HEK293 (cell line): Measurements from ENCODE around the gene SECTM1.
A peak's percentile ranks its signal among the peaks of the same experiment; 100 is the strongest.

Experiments used
- CTCF ChIA-PET: fragments of 350-600 bp; formaldehyde crosslinking; extraction: SDS; loops from one replicate; lab custom pipeline; 2021; ENCODE audit warnings: antibody characterized with exemption; lab: Yijun Ruan, JAX
- POLR2A ChIA-PET: fragments of 300-600 bp; formaldehyde crosslinking; extraction: SDS; loops from one replicate; lab custom pipeline; 2020; ENCODE audit warnings: antibody characterized with exemption, inconsistent platforms; lab: Yijun Ruan, JAX
- H3K27ac ChIP-seq: fragments of 200-500 bp; sonication (Bioruptor generic); 2 replicates; pipeline ENCODE4 v1.5.1; 2014; ENCODE audit warnings: low read depth, low read length, control low read depth, inconsistent platforms; ENCODE audit errors: extremely low read depth
- H3K36me3 ChIP-seq, 2 experiments: fragments of 200-500 bp in 1 of 2; sonication (Bioruptor generic) in 1 of 2; 1 replicate in 1 of 2; 2 replicates in 1 of 2; pipeline ENCODE4 v1.5.1; 2014 to 2017; ENCODE audit warnings: inconsistent platforms in 2 of 2, low read length in 2 of 2; ENCODE audit not compliant: control insufficient read depth in 2 of 2, insufficient read depth in 1 of 2
- H3K4me1 ChIP-seq: fragments of 200-500 bp; sonication (Bioruptor generic); 2 replicates; pipeline ENCODE4 v1.5.1; 2014; ENCODE audit warnings: mild to moderate bottlenecking, low read length, inconsistent platforms; ENCODE audit not compliant: control insufficient read depth, insufficient read depth
- H3K4me3 ChIP-seq: 2 replicates; pipeline ENCODE4 v1.5.1; 2011; ENCODE audit warnings: low read depth, mild to moderate bottlenecking, control low read depth, low read length, moderate library complexity
- H3K9me3 ChIP-seq: fragments of 200-500 bp; sonication (Bioruptor generic); 2 replicates; pipeline ENCODE4 v1.5.1; 2014; ENCODE audit warnings: low read depth, low read length, inconsistent platforms; ENCODE audit not compliant: control insufficient read depth, insufficient read depth
- BCL11A ChIP-seq: fragments of 450-650 bp; formaldehyde crosslinking; IDR thresholded peaks from 2 replicates; pipeline ENCODE4 v1.5.1; 2016; ENCODE audit warnings: low read depth, missing biosample characterization, missing genetic modification characterization
- FEZF1 ChIP-seq: fragments of 450-650 bp; formaldehyde crosslinking; IDR thresholded peaks from 2 replicates; pipeline ENCODE4 v1.5.1; 2016; ENCODE audit warnings: missing biosample characterization, missing genetic modification characterization
- GLI2 ChIP-seq: fragments of 450-650 bp; formaldehyde crosslinking; IDR thresholded peaks from 2 replicates; pipeline ENCODE4; 2017; ENCODE audit warnings: missing biosample characterization, missing genetic modification characterization, low read depth, borderline replicate concordance
- KLF8 ChIP-seq: fragments of 450-650 bp; formaldehyde crosslinking; IDR thresholded peaks from 2 replicates; pipeline ENCODE4 v1.5.1; 2016; ENCODE audit warnings: missing biosample characterization, missing genetic modification characterization
- OSR2 ChIP-seq: fragments of 450-650 bp; formaldehyde crosslinking; IDR thresholded peaks from 2 replicates; pipeline ENCODE4 v1.5.1; 2016; ENCODE audit warnings: missing biosample characterization, missing genetic modification characterization
- PRDM4 ChIP-seq: fragments of 450-650 bp; formaldehyde crosslinking; IDR thresholded peaks from 2 replicates; pipeline ENCODE4 v1.5.1; 2017; ENCODE audit warnings: missing biosample characterization, missing genetic modification characterization
- ZBTB20 ChIP-seq: fragments of 450-650 bp; formaldehyde crosslinking; IDR thresholded peaks from 2 replicates; pipeline ENCODE4 v1.5.1; 2016; ENCODE audit warnings: missing biosample characterization, missing genetic modification characterization
- ZFHX2 ChIP-seq: fragments of 450-650 bp; formaldehyde crosslinking; conservative IDR thresholded peaks from 2 replicates; pipeline ENCODE4 v1.5.1; 2016; ENCODE audit warnings: missing biosample characterization, missing genetic modification characterization
- ZNF121 ChIP-seq: fragments of 450-650 bp; formaldehyde crosslinking; IDR thresholded peaks from 2 replicates; pipeline ENCODE4 v1.5.1; 2016; ENCODE audit warnings: missing biosample characterization, missing genetic modification characterization
- ZNF174 ChIP-seq: fragments of 450-650 bp; formaldehyde crosslinking; IDR thresholded peaks from 2 replicates; pipeline ENCODE4 v1.5.0; 2017; ENCODE audit warnings: missing biosample characterization, mild to moderate bottlenecking, missing genetic modification characterization
- ZNF221 ChIP-seq: fragments of 450-650 bp; formaldehyde crosslinking; IDR thresholded peaks from 2 replicates; pipeline ENCODE4 v1.5.1; 2017; ENCODE audit warnings: missing biosample characterization, missing genetic modification characterization, borderline replicate concordance
- ZNF223 ChIP-seq: fragments of 450-650 bp; formaldehyde crosslinking; IDR thresholded peaks from 2 replicates; pipeline ENCODE4 v1.5.1; 2016; ENCODE audit warnings: missing biosample characterization, missing genetic modification characterization
- ZNF280C ChIP-seq: fragments of 450-650 bp; formaldehyde crosslinking; IDR thresholded peaks from 2 replicates; pipeline ENCODE4 v1.5.1; 2016; ENCODE audit warnings: missing biosample characterization, missing genetic modification characterization
- ZNF366 ChIP-seq: fragments of 450-650 bp; formaldehyde crosslinking; conservative IDR thresholded peaks from 2 replicates; pipeline ENCODE4 v1.5.1; 2016; ENCODE audit warnings: missing biosample characterization, missing genetic modification characterization
- ZNF394 ChIP-seq: fragments of 450-650 bp; formaldehyde crosslinking; IDR thresholded peaks from 2 replicates; pipeline ENCODE4 v1.5.1; 2016; ENCODE audit warnings: missing biosample characterization, missing genetic modification characterization, mild to moderate bottlenecking, moderate library complexity, borderline replicate concordance
- ZNF416 ChIP-seq: fragments of 450-650 bp; formaldehyde crosslinking; IDR thresholded peaks from 2 replicates; pipeline ENCODE4 v1.5.1; 2016; ENCODE audit warnings: missing biosample characterization, missing genetic modification characterization
- ZNF48 ChIP-seq: fragments of 450-650 bp; formaldehyde crosslinking; IDR thresholded peaks from 2 replicates; pipeline ENCODE4 v1.5.1; 2016; ENCODE audit warnings: missing biosample characterization, missing genetic modification characterization
- ZNF549 ChIP-seq: fragments of 450-650 bp; IDR thresholded peaks from 2 replicates; pipeline ENCODE4 v1.5.1; 2018; ENCODE audit warnings: missing biosample characterization, missing genetic modification characterization, mild to moderate bottlenecking, inconsistent platforms, moderate library complexity
- ZNF623 ChIP-seq: fragments of 450-650 bp; formaldehyde crosslinking; IDR thresholded peaks from 2 replicates; pipeline ENCODE4 v1.5.1; 2016; ENCODE audit warnings: missing biosample characterization, missing genetic modification characterization
- ZNF701 ChIP-seq: fragments of 450-650 bp; formaldehyde crosslinking; IDR thresholded peaks from 2 replicates; pipeline ENCODE4 v1.5.1; 2016; ENCODE audit warnings: missing biosample characterization, missing genetic modification characterization
- ZNF747 ChIP-seq: fragments of 450-650 bp; formaldehyde crosslinking; IDR thresholded peaks from 2 replicates; pipeline ENCODE4 v1.5.1; 2016; ENCODE audit warnings: missing biosample characterization, missing genetic modification characterization
- ZNF777 ChIP-seq: fragments of 450-650 bp; formaldehyde crosslinking; IDR thresholded peaks from 2 replicates; pipeline ENCODE4 v1.5.1; 2017; ENCODE audit warnings: missing biosample characterization, missing genetic modification characterization, borderline replicate concordance
- ZSCAN18 ChIP-seq: fragments of 450-650 bp; formaldehyde crosslinking; IDR thresholded peaks from 2 replicates; pipeline ENCODE4 v1.5.1; 2016; ENCODE audit warnings: missing biosample characterization, missing genetic modification characterization
- TF ChIP-seq, protein P1 (sequence below): fragments of 450-650 bp; formaldehyde crosslinking; IDR thresholded peaks from 2 replicates; pipeline ENCODE4; 2016; ENCODE audit warnings: missing biosample characterization, missing genetic modification characterization

Gene SECTM1

GRCh38 chr17:82370471-82371332 lies 37.1 kb upstream of the SECTM1 start:
- Histone ChIP-seq H3K4me3 (no peak overlapping the region), H3K27ac (no peak overlapping the region), H3K36me3 (no peaks in the 10 kb centered on the region), H3K4me1 (peaks cover 4% of the 10 kb centered on the region), H3K9me3 (no peaks in the 10 kb centered on the region)
- no peak for TF ChIP-seq ZNF549 (tag by site-specific recombination)
- no peak for TF ChIP-seq ZNF777 (tag by site-specific recombination)
- no peak for TF ChIP-seq ZNF416
- no peak for TF ChIP-seq ZSCAN18 (tag by site-specific recombination)
- TF ChIP-seq ZNF394 = no peak
- TF ChIP-seq ZFHX2 (tag by site-specific recombination) = peak; percentile 26; the same call in 1 of the 2 replicates
- POLR2A ChIA-PET = interaction anchor here (0.5 to 1.0 kb wide), 3 partner anchors 12 to 21 kb away, joined by 3 to 4 read pairs (median 3); no protein-coding TSS in a partner anchor
- CTCF ChIA-PET = interaction anchor here (0.6 to 1.5 kb wide), 3 partner anchors 19 to 340 kb away, joined by 3 to 5 read pairs (median 3); partner anchors contain the start of gene OGFOD3

- H3K4me1 ChIP-seq = peaks cover 4% of the 10 kb centered on the region
- no peaks in the 10 kb centered on the region for H3K9me3 ChIP-seq
- CTCF ChIA-PET = interaction anchor here (0.7 kb wide), 1 partner anchor 24 kb away, joined by 3 read pairs; no protein-coding TSS in a partner anchor
- H3K36me3 ChIP-seq = no peaks in the 10 kb centered on the region
- no peak overlapping the region for H3K4me3 ChIP-seq
- POLR2A ChIA-PET = no interaction called here
- no peak overlapping the region for H3K27ac ChIP-seq
- TF ChIP-seq ZNF701 (tag by site-specific recombination) = no peak
- no peak for TF ChIP-seq ZSCAN18 (tag by site-specific recombination)
- TF ChIP-seq ZNF366 (tag by site-specific recombination) = no peak
- no peak for TF ChIP-seq ZNF623
- TF ChIP-seq, protein P1, sequence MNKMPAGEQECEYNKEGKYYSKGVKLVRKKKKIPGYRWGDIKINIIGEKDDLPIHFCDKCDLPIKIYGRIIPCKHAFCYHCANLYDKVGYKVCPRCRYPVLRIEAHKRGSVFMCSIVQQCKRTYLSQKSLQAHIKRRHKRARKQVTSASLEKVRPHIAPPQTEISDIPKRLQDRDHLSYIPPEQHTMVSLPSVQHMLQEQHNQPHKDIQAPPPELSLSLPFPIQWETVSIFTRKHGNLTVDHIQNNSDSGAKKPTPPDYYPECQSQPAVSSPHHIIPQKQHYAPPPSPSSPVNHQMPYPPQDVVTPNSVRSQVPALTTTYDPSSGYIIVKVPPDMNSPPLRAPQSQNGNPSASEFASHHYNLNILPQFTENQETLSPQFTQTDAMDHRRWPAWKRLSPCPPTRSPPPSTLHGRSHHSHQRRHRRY = no peak
- TF ChIP-seq ZNF121 (tag by site-specific recombination) = no peak
- no peak for TF ChIP-seq ZNF174 (tag by site-specific recombination)
- TF ChIP-seq KLF8 = no peak
- TF ChIP-seq OSR2 (tag by site-specific recombination) = no peak
- no peak for TF ChIP-seq ZBTB20 (tag by site-specific recombination)
- no peak for TF ChIP-seq PRDM4 (tag by site-specific recombination)
- TF ChIP-seq ZNF280C = no peak
- TF ChIP-seq ZNF48 = no peak
- no peak for TF ChIP-seq FEZF1
- TF ChIP-seq ZNF223 (tag by site-specific recombination) = no peak
- TF ChIP-seq GLI2 (tag by site-specific recombination) = no peak
- TF ChIP-seq ZNF221 (tag by site-specific recombination) = no peak
- TF ChIP-seq ZNF747 (tag by site-specific recombination) = no peak
- TF ChIP-seq BCL11A = no peak
Measured at GRCh38 chr17:82369211-82369610, 35.6 kb upstream of the SECTM1 start.
